CD4-positive, alpha-beta T cell treated with Interferon alpha-2 for 1 hour (primary cell): ENCODE measurements around the gene GPANK1.

Source experiments
- DNase-seq, 2 donors: peaks; one replicate each; pipeline ENCODE4 v3.0.0-alpha.2; 2020 to 2022

Gene GPANK1

GRCh38 chr6:31690231-31691077 lies 25.7 kb upstream of the GPANK1 start:
- no peak for DNase-seq

- DNase-seq: peak in 1 of 2 donors; percentile 18
These were observed 24.7 kb upstream of the GPANK1 start for GRCh38 chr6:31689249-31690110.

GRCh38 chr6:31687860-31688693 lies 23.3 kb upstream of the GPANK1 start:
- DNase-seq: no peak

GRCh38 chr6:31687321-31687720 lies 22.5 kb upstream of the GPANK1 start:
- no peak for DNase-seq

GRCh38 chr6:31686483-31686882 lies 21.7 kb upstream of the GPANK1 start:
- no peak for DNase-seq

GRCh38 chr6:31683591-31683990 lies 18.8 kb upstream of the GPANK1 start:
- no peak for DNase-seq

GRCh38 chr6:31681135-31681671 lies 16.4 kb upstream of the GPANK1 start:
- peak; percentile 9 to 44 for DNase-seq

- peak; percentile 77 to 80 for DNase-seq
These were observed 15.7 kb upstream of the GPANK1 start, which contains the start of gene LY6G5C for GRCh38 chr6:31680226-31681134. TSS of gene LY6G5C (minus strand) at chr6:31681067. CDS start at chr6:31680373, 694 bp downstream.

- no peak for DNase-seq
These were observed 13.2 kb upstream of the GPANK1 start for GRCh38 chr6:31677955-31678354.

- no peak for DNase-seq
These were observed 12.1 kb upstream of the GPANK1 start for GRCh38 chr6:31676904-31677303.

- no peak for DNase-seq
These were observed 11.6 kb upstream of the GPANK1 start for GRCh38 chr6:31676322-31676903.

- no peak for DNase-seq
These were observed 4.9 kb upstream of the GPANK1 start, which contains the start of gene LY6G5B for GRCh38 chr6:31669676-31670075. TSS of gene LY6G5B (plus strand) at chr6:31669976. CDS start at chr6:31670951, 975 bp downstream.

- peak in 1 of 2 donors; percentile 8 for DNase-seq
These were observed 1.7 kb upstream of the GPANK1 start for GRCh38 chr6:31666337-31666965.

- peak; percentile 97 to 98 for DNase-seq
These were observed 922 bp upstream of the GPANK1 start, which contains the start of gene CSNK2B for GRCh38 chr6:31665501-31666336. TSS of gene CSNK2B (plus strand) at chr6:31666080. CDS start at chr6:31666832, 752 bp downstream.

GRCh38 chr6:31663961-31664789 lies 622 bp downstream of the GPANK1 start:
- peak in 1 of 2 donors; percentile 20 for DNase-seq

GRCh38 chr6:31663126-31663960 lies 1.5 kb downstream of the GPANK1 start:
- no peak for DNase-seq

- DNase-seq: no peak
These were observed 2.6 kb downstream of the GPANK1 start for GRCh38 chr6:31662124-31662723.
